Spleen (tissue), 7 donors: Measurements from ENCODE around the gene ASTN1.

Source experiments
- CTCF ChIP-seq, 11 experiments: fragments of 200-600 bp in 7 of 11; fragments of 450-650 bp in 4 of 11; sonication (generic) in 4 of 11; IDR thresholded peaks in 8 of 11; conservative IDR thresholded peaks in 3 of 11; 1 replicate in 7 of 11; 2 replicates in 4 of 11; pipeline versions ENCODE4 v1.4.0 to v1.8.0; 2016 to 2021; ENCODE audit warnings: antibody characterized with exemption in 11 of 11, inconsistent platforms in 4 of 11, mild to moderate bottlenecking in 1 of 11
- POLR2A ChIP-seq, 3 donors: fragments of 450-650 bp; IDR thresholded peaks; one replicate each; pipeline ENCODE4 v1.5.1; 2017; ENCODE audit warnings: antibody characterized with exemption in 3 of 3, mild to moderate bottlenecking in 1 of 3
- POLR2AphosphoS5 ChIP-seq, 3 donors: sonication (generic); formaldehyde crosslinking; IDR thresholded peaks; one replicate each; pipeline ENCODE4 v1.5.1; 2017; ENCODE audit warnings: antibody characterized with exemption in 3 of 3
- donor health status: DM: no; HTN: no; CAD: no; lungs with moderate emphysema.
- donor health status: DM: no; HTN: no; CAD: no.
- donor health status: DM: no; HTN: no; CAD: no.

GRCh38 chr1:177053648-177054047 lies 110.9 kb downstream of the ASTN1 start:
- no peak for TF ChIP-seq CTCF (IDR thresholded peaks at IDR 0.05 in 8 of 11, conservative IDR thresholded peaks at IDR 0.05 in 3 of 11)
- TF ChIP-seq POLR2AphosphoS5 (IDR thresholded peaks at IDR 0.05): no peak
- TF ChIP-seq POLR2A (IDR thresholded peaks at IDR 0.05): no peak
